T-cell (primary cell): ENCODE results near the gene C16orf74. TPM values are rescaled to one million over a fixed set of nuclear protein-coding genes. Genes with fewer than 3 reads are reported as not detected.

Experiments used
- ATAC-seq, 4 experiments: fragments of 200-7000 bp in 3 of 4; fragments of 150-1000 bp in 1 of 4; cut with Tn5 transposase; replicated peaks in 1 of 4; 1 replicate in 3 of 4; 2 replicates in 1 of 4; pipeline ENCODE4 v1.10.0; 2021; ENCODE audit warnings: moderate library complexity in 3 of 4, mild to moderate bottlenecking in 2 of 4, moderate number of reproducible peaks in 1 of 4
- CTCF ChIA-PET, 2 donors: fragments of 300-600 bp; sonication (Branson Sonifier 250); formaldehyde crosslinking; loops; one replicate each; lab custom pipeline; 2022; ENCODE audit warnings: antibody characterized with exemption in 2 of 2; lab: Charles Lee
- POLR2A ChIA-PET, 2 donors: fragments of 300-600 bp; sonication (Branson Sonifier 250); formaldehyde crosslinking; loops; one replicate each; lab custom pipeline; 2022; ENCODE audit warnings: antibody characterized with exemption in 2 of 2; lab: Charles Lee
- DNase-seq, 35 experiments: peaks; one replicate each; pipeline versions ENCODE4 v3.0.0 to v3.0.0-alpha.2; 2013 to 2023
- H3K27ac ChIP-seq: one replicate; pipeline ENCODE4 v1.5.1; 2013; ENCODE audit warnings: low read length
- H3K27me3 ChIP-seq, 2 experiments: replicated peaks in 1 of 2; 1 replicate in 1 of 2; 2 replicates in 1 of 2; pipeline versions ENCODE4 v1.6.1 to v1.7.0; 2013; ENCODE audit warnings: low read length in 1 of 2, mixed read lengths in 1 of 2; ENCODE audit not compliant: control insufficient read depth in 2 of 2, insufficient read depth in 2 of 2; ENCODE audit errors: extremely low read depth in 1 of 2
- H3K36me3 ChIP-seq, 2 donors: 1 replicate in 1 of 2; 2 replicates in 1 of 2; pipeline versions ENCODE4 v1.6.1 to v1.7.0; 2013; ENCODE audit warnings: low read length in 1 of 2; ENCODE audit not compliant: control insufficient read depth in 2 of 2, insufficient read depth in 1 of 2; ENCODE audit errors: extremely low read depth in 1 of 2
- H3K4me1 ChIP-seq, 2 experiments: 1 replicate in 1 of 2; 2 replicates in 1 of 2; pipeline versions ENCODE4 v1.6.1 to v1.7.0; 2013; ENCODE audit warnings: low read length in 2 of 2, mixed read lengths in 1 of 2; ENCODE audit not compliant: insufficient read depth in 2 of 2, control insufficient read depth in 1 of 2; ENCODE audit errors: extremely low read depth in 1 of 2
- H3K4me3 ChIP-seq, 2 donors: 1 replicate in 1 of 2; 2 replicates in 1 of 2; pipeline versions ENCODE4 v1.5.1 to v1.7.0; 2013; ENCODE audit warnings: mild to moderate bottlenecking in 2 of 2, low read length in 1 of 2, moderate library complexity in 1 of 2; ENCODE audit not compliant: control insufficient read depth in 1 of 2; ENCODE audit errors: extremely low read depth in 1 of 2
- H3K9me3 ChIP-seq: 2 replicates; pipeline ENCODE4 v1.7.0; 2013
- H3K27ac Mint-ChIP-seq, 2 donors: one replicate each; pipeline ENCODE4 v1.8.0; 2020 to 2021; ENCODE audit warnings: mild to moderate bottlenecking in 2 of 2, mixed read lengths in 2 of 2
- H3K27me3 Mint-ChIP-seq, 2 donors: one replicate each; pipeline ENCODE4 v1.8.0; 2021 to 2022; ENCODE audit warnings: mixed read lengths in 2 of 2
- H3K36me3 Mint-ChIP-seq: one replicate; pipeline ENCODE4 v1.8.0; 2021; ENCODE audit warnings: mixed read lengths
- H3K4me1 Mint-ChIP-seq, 3 donors: one replicate each; pipeline ENCODE4 v1.8.0; 2020 to 2022; ENCODE audit warnings: mixed read lengths in 3 of 3, mild to moderate bottlenecking in 1 of 3
- H3K4me3 Mint-ChIP-seq, 3 donors: one replicate each; pipeline ENCODE4 v1.8.0; 2020 to 2022; ENCODE audit warnings: mild to moderate bottlenecking in 3 of 3, mixed read lengths in 3 of 3, moderate library complexity in 3 of 3
- H3K9me3 Mint-ChIP-seq, 3 donors: one replicate each; pipeline ENCODE4 v1.8.0; 2020 to 2022; ENCODE audit warnings: mixed read lengths in 3 of 3
- WGBS: methylation state at CpG from one replicate; pipeline ENCODE4 v1.1.5; 2013; ENCODE audit warnings: missing lambda C conversion rate; ENCODE audit not compliant: insufficient coverage; 5-methylcytosine and 5-hydroxymethylcytosine counted together
- total RNA-seq, 35 experiments: library from RNA in 6 of 35; stranded (reverse) in 6 of 35; fragments of 120-200 nt in 1 of 35; gene quantifications; one replicate each; pipeline versions ENCODE4 v1.2.1 to v1.2.4 and lab custom pipeline; 2013 to 2026

The C16orf74 gene
- total RNA-seq, 5 donors from 2014 or later (not counting 1 experiment from before 2014, with no cell fraction given): 3.1 to 21.7 (median 15.6) TPM

DNA sequence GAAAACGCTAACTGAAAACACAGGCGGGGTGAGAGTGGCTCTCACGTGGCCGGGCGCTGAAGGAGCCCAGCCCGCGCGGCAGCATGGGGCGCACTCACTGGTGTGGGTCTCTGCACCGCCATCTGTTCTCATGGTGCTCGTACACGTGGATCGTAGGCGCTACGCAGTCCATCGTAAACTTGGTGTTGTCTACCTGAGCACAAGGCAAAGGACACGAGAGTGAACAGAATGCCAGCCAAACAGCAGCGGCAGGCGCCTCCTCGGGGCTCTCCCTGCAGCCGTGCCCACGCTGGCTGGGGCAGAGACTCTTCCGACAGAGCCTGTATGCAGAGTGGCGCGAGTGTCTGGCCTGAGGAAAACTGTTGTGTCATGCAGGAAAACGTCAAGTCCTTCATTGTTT is 29.4 kb upstream of the C16orf74 start:
- Histone ChIP-seq H3K27me3 (no peaks in the 10 kb centered on the region), H3K4me1 (peaks cover 0 to 4% of the 10 kb centered on the region in 2 experiments), H3K4me3 (no peak overlapping the region), H3K9me3 (no peaks in the 10 kb centered on the region), H3K36me3 (peaks cover 8 to 59% of the 10 kb centered on the region in 2 donors), H3K27ac (no peak overlapping the region)
- ATAC-seq (no peak), DNase-seq (no peak)
- H3K4me3 Mint-ChIP-seq: no peak overlapping the region
- peaks cover 51% of the 10 kb centered on the region for H3K36me3 Mint-ChIP-seq
- no peak overlapping the region for H3K27ac Mint-ChIP-seq
- ChIA-PET CTCF (no interaction called here), POLR2A (no interaction called here)
- H3K4me1 Mint-ChIP-seq: no peaks in the 10 kb centered on the region
- H3K27me3 Mint-ChIP-seq: no peaks in the 10 kb centered on the region
- H3K9me3 Mint-ChIP-seq: no peaks in the 10 kb centered on the region
- 91% methylated on average over 26 of the region's 26 CpGs for WGBS

DNA sequence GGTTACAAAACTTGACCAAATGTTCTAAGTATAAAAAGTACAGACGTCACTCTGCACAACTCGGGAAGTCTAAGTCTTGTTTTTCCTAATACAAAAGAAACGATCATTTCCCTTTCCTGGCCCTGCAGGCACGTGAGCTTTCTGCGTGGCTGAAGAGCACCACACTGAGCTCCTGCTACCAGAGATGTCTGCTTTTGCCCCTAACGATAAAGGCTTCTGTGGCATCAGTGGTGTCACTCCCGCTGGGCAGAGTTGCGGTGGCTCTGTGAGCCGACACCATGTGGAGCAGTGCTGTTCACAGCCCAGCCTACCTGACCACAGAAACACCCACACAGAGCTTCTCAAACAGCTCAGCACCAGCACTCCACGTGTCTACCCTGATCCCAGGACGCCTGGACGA is 28.0 kb upstream of the C16orf74 start:
- no peaks in the 10 kb centered on the region for H3K4me1 Mint-ChIP-seq
- no peak overlapping the region for H3K4me3 Mint-ChIP-seq
- H3K27ac ChIP-seq: no peak overlapping the region
- peaks cover 0 to 4% of the 10 kb centered on the region in 2 experiments for H3K4me1 ChIP-seq
- peak in 5 of 35 experiments; percentile 5 to 41 (median 15) for DNase-seq
- H3K27me3 Mint-ChIP-seq: no peaks in the 10 kb centered on the region
- H3K9me3 ChIP-seq: no peaks in the 10 kb centered on the region
- H3K9me3 Mint-ChIP-seq: no peaks in the 10 kb centered on the region
- peak overlapping the region in 1 of 2 donors; percentile 52 for H3K27ac Mint-ChIP-seq
- no peak overlapping the region for H3K4me3 ChIP-seq
- H3K36me3 Mint-ChIP-seq: peaks cover 51% of the 10 kb centered on the region
- 35% methylated on average over 9 of the region's 12 CpGs for WGBS
- ATAC-seq: peak in 1 of 4 experiments; percentile 48
- POLR2A ChIA-PET: interaction anchor here in 1 of 2 donors (0.7 kb wide), 1 partner anchor 11 kb away, joined by 4 read pairs; no protein-coding TSS in a partner anchor
- CTCF ChIA-PET: no interaction called here
- no peaks in the 10 kb centered on the region for H3K27me3 ChIP-seq
- peaks cover 8 to 59% of the 10 kb centered on the region in 2 donors for H3K36me3 ChIP-seq

DNA sequence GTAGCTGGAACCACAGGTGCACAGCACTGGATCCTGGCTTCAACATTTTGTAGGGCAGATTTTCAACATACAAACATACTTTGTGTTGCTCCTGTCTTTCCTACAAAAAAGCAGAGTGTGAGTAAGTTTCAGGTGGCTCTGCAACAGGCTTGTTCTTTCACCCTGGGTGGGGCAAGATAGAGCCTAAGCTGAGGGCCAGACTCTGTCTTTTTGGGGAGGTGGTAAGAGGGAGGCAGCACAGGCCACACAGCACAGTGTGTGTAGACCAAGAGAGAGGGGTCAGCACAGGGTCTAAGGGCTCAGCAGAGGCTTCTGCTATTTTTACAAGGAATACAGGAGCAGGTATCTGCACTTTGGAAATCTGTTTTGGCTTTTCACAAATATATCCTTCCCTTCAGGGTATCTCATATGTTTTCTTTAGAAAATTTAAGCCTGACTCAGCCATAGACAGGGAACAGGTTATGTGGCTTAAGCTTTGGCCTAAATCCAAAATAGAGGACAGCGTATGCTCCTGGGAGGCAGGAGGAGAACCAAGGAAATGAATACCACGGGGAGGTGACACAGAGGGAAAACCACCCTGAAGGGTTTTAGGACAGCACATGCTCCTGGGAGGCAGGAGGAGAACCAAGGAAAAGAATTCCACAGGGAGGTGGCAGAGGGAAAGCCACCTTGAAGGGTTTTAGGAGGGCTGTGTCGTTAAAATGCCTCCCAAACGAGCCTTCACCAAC is 26.9 kb upstream of the C16orf74 start:
- ChIA-PET POLR2A (interaction anchor here in 1 of 2 donors (0.6 kb wide), 1 partner anchor 85 kb away, joined by 3 read pairs; no protein-coding TSS in a partner anchor), CTCF (interaction anchor here in 1 of 2 donors (0.9 kb wide), 1 partner anchor 42 kb away, joined by 4 read pairs; no protein-coding TSS in a partner anchor)
- H3K36me3 ChIP-seq: peaks cover 8 to 53% of the 10 kb centered on the region in 2 donors
- ATAC-seq (no peak), DNase-seq (no peak)
- H3K4me1 ChIP-seq: peaks cover 0 to 4% of the 10 kb centered on the region in 2 experiments
- H3K27me3 Mint-ChIP-seq: no peaks in the 10 kb centered on the region
- peaks cover 45% of the 10 kb centered on the region for H3K36me3 Mint-ChIP-seq
- no peak overlapping the region for H3K4me3 ChIP-seq
- H3K27me3 ChIP-seq: no peaks in the 10 kb centered on the region
- no peaks in the 10 kb centered on the region for H3K4me1 Mint-ChIP-seq
- H3K27ac ChIP-seq: no peak overlapping the region
- H3K9me3 ChIP-seq: no peaks in the 10 kb centered on the region
- no peaks in the 10 kb centered on the region for H3K9me3 Mint-ChIP-seq
- peak overlapping the region in 1 of 2 donors; percentile 16 for H3K27ac Mint-ChIP-seq
- H3K4me3 Mint-ChIP-seq: no peak overlapping the region
- 100% methylated on average over 1 of the region's 4 CpGs for WGBS

DNA sequence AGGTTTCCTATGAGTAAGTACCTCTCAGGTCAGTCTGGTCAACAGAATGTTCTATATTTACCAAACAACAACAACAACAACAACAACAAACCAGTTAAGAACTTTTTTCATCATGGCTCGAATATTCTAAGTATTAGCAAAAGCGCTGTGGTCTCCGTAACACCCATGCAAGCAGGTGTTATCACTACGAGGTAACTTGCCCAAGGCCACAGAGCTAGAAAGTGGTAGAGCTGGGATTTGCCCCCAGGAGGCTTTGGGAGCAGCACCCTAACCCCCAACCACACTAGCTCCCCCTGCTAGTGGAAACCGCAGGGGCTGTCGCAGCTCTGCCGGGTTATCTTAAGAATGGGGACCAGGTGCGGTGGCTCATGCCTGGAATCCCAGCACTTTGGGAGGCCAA is 23.9 kb upstream of the C16orf74 start:
- H3K9me3 ChIP-seq: no peaks in the 10 kb centered on the region
- no peaks in the 10 kb centered on the region for H3K4me1 Mint-ChIP-seq
- no peaks in the 10 kb centered on the region for H3K27me3 Mint-ChIP-seq
- CTCF ChIA-PET: no interaction called here
- DNase-seq (no peak), ATAC-seq (no peak)
- POLR2A ChIA-PET: no interaction called here
- WGBS: no CpG with 5 or more reads among the region's 8 CpGs
- no peak overlapping the region for H3K27ac ChIP-seq
- H3K27me3 ChIP-seq: no peaks in the 10 kb centered on the region
- H3K27ac Mint-ChIP-seq: no peak overlapping the region
- no peak overlapping the region for H3K4me3 ChIP-seq
- H3K36me3 Mint-ChIP-seq: peaks cover 35% of the 10 kb centered on the region
- H3K36me3 ChIP-seq: peaks cover 4 to 35% of the 10 kb centered on the region in 2 donors
- no peaks in the 10 kb centered on the region for H3K9me3 Mint-ChIP-seq
- H3K4me1 ChIP-seq: peaks cover 0 to 4% of the 10 kb centered on the region in 2 experiments
- no peak overlapping the region for H3K4me3 Mint-ChIP-seq

DNA sequence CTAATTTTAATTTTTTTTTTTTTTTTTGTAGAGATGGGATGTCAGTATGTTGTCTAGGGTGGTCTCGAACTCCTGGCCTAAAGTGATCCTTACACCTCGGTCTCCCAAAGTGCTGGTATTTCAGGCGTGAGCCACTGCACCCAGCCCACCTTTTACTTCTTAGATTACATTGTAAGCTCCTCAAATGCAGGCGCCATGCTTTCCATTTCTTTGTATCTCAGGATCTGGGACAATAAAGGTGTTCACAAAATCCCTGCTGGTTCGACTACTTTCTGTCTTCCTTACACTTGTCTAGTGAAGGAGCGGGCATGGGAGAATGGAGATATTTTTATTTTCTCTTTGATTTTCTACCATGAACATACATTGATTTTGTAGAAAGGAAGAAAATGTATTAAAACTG is 23.2 kb upstream of the C16orf74 start:
- Histone ChIP-seq H3K4me3 (no peak overlapping the region), H3K9me3 (no peaks in the 10 kb centered on the region), H3K4me1 (peaks cover 0 to 4% of the 10 kb centered on the region in 2 experiments), H3K36me3 (peaks cover 0 to 29% of the 10 kb centered on the region in 2 donors), H3K27ac (no peak overlapping the region), H3K27me3 (no peaks in the 10 kb centered on the region)
- no peak for DNase-seq
- Mint-ChIP-seq H3K4me1 (no peaks in the 10 kb centered on the region), H3K9me3 (no peaks in the 10 kb centered on the region), H3K27ac (no peak overlapping the region), H3K36me3 (peaks cover 30% of the 10 kb centered on the region), H3K27me3 (no peaks in the 10 kb centered on the region), H3K4me3 (no peak overlapping the region)
- POLR2A ChIA-PET: no interaction called here
- ATAC-seq: no peak
- CTCF ChIA-PET: no interaction called here
- no CpG with 5 or more reads among the region's 6 CpGs for WGBS

DNA sequence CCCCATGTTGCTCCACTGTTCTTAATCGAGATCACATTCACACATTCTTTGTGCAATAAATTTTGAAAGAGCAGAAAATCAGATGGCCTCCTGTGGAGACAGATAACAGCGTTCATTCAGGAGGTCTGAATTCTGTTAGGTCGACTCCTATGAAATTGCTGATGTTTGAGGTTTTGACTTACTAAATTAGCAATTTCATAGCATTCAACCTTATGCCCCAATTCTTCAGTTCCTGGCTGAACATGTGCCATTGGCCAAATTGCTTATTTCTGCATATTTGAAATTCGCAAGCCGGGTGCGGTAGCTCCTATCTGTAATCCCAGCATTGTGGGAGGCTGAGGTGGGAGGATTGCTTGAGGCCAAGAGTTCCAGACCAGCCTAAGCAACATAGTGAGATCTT is 22.1 kb upstream of the C16orf74 start:
- Histone ChIP-seq H3K9me3 (no peaks in the 10 kb centered on the region), H3K4me1 (no peaks in the 10 kb centered on the region), H3K27me3 (no peaks in the 10 kb centered on the region), H3K27ac (no peak overlapping the region), H3K36me3 (peaks cover 0 to 18% of the 10 kb centered on the region in 2 donors), H3K4me3 (no peak overlapping the region)
- WGBS: no CpG with 5 or more reads among the region's 6 CpGs
- Mint-ChIP-seq H3K4me1 (no peaks in the 10 kb centered on the region), H3K9me3 (no peaks in the 10 kb centered on the region), H3K27ac (no peak overlapping the region), H3K36me3 (peaks cover 19% of the 10 kb centered on the region), H3K27me3 (no peaks in the 10 kb centered on the region), H3K4me3 (no peak overlapping the region)
- no peak for DNase-seq
- CTCF ChIA-PET: no interaction called here
- POLR2A ChIA-PET: no interaction called here
- no peak for ATAC-seq
